ENCODE measurements around the gene GPR157. TPM values are rescaled to one million over a fixed set of nuclear protein-coding genes. Genes with fewer than 3 reads are reported as not detected.
A peak's percentile ranks its signal among the peaks of the same experiment; 100 is the strongest.

GPR157 gene
- total and polyA plus RNA-seq, 2 of the 13 experiments (the other 11 are each of a cell fraction or from before 2014, with no cell fraction given), result 10.1 to 19.2 TPM

DNA sequence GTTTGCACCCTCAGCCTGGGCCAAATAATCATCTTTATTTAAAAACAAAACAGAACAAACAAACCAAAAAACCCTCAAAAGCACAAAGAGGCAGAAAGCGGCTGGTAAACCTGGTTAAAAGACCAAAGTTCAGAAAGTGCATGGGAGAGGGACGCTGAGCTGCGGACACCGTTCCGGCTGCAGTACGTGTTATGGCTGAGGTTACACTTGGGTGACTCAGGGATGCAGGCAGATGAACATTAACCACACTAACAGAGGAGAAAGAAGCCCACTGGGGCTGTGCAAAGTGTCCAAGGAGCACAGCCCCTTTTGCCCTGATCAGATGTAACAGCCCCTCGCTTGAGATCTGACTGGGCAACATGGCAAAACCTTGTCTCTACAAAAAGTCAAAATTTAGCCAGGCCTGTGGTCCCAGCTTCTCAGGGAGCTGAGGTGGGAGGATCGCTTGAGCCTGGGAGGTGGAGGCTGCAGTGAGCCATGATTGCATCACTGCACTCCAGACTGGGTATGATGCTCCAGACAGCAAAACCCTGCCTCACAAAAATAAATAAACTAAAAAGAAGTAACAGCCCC is 28.3 kb downstream of the GPR157 start (continued):
- TF ChIP-seq IRF9 (CRISPR knock-in tag; IDR thresholded peaks at IDR 0.05; ENCODE audit: borderline replicate concordance) (no peak), NFE2 (CRISPR knock-in tag; IDR thresholded peaks at IDR 0.05) (no peak), ZNF382 (CRISPR knock-in tag; IDR thresholded peaks at IDR 0.05; ENCODE audit: borderline replicate concordance) (no peak), TSC22D2 (CRISPR knock-in tag; IDR thresholded peaks at IDR 0.05; ENCODE audit: borderline replicate concordance) (no peak), PHF5A (CRISPR knock-in tag; IDR thresholded peaks at IDR 0.05; ENCODE audit: low read depth, unreplicated experiment) (peak; percentile 32), ZNF138 (CRISPR knock-in tag; IDR thresholded peaks at IDR 0.05; ENCODE audit: low read depth) (no peak), ZNF33A (CRISPR knock-in tag; IDR thresholded peaks at IDR 0.05; ENCODE audit: borderline replicate concordance) (no peak), ZNF616 (CRISPR knock-in tag; IDR thresholded peaks at IDR 0.05; ENCODE audit: low read depth) (no peak), STAT5B (CRISPR knock-in tag; IDR thresholded peaks at IDR 0.05) (no peak), GMEB2 (CRISPR knock-in tag; IDR thresholded peaks at IDR 0.05; ENCODE audit: low read depth) (no peak), PREB (CRISPR knock-in tag; IDR thresholded peaks at IDR 0.05) (no peak), ZNF234 (CRISPR knock-in tag; conservative IDR thresholded peaks at IDR 0.05) (no peak), ZNF446 (CRISPR knock-in tag; IDR thresholded peaks at IDR 0.05) (no peak), ZFYVE20 (CRISPR knock-in tag; IDR thresholded peaks at IDR 0.05; ENCODE audit: borderline replicate concordance, low read depth) (no peak), ZNF572 (CRISPR knock-in tag; IDR thresholded peaks at IDR 0.05) (no peak), CEBPG (CRISPR knock-in tag; IDR thresholded peaks at IDR 0.05) (peak; percentile 91), ZMAT5 (CRISPR knock-in tag; IDR thresholded peaks at IDR 0.05; ENCODE audit: borderline replicate concordance, low read depth) (no peak), TCF12 (IDR thresholded peaks at IDR 0.05) (no peak), TCF12 (CRISPR knock-in tag; IDR thresholded peaks at IDR 0.05) (no peak), CSRNP1 (CRISPR knock-in tag; IDR thresholded peaks at IDR 0.05) (0 out of 2 replicates have a peak, but pooled peaks have one; percentile 34), HCFC1 (IDR thresholded peaks at IDR 0.05; ENCODE audit: low read depth, low read length) (no peak), MIER3 (CRISPR knock-in tag; IDR thresholded peaks at IDR 0.05; ENCODE audit: borderline replicate concordance) (no peak)
- TF ChIP-seq, protein P1, sequence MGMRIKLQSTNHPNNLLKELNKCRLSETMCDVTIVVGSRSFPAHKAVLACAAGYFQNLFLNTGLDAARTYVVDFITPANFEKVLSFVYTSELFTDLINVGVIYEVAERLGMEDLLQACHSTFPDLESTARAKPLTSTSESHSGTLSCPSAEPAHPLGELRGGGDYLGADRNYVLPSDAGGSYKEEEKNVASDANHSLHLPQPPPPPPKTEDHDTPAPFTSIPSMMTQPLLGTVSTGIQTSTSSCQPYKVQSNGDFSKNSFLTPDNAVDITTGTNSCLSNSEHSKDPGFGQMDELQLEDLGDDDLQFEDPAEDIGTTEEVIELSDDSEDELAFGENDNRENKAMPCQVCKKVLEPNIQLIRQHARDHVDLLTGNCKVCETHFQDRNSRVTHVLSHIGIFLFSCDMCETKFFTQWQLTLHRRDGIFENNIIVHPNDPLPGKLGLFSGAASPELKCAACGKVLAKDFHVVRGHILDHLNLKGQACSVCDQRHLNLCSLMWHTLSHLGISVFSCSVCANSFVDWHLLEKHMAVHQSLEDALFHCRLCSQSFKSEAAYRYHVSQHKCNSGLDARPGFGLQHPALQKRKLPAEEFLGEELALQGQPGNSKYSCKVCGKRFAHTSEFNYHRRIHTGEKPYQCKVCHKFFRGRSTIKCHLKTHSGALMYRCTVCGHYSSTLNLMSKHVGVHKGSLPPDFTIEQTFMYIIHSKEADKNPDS (CRISPR knock-in tag; IDR thresholded peaks at IDR 0.05), result no peak

All from HepG2 (cell line).